Heart left ventricle (tissue), 16 donors: Measurements from ENCODE around the gene SLC35A2. TPM values are rescaled to one million over a fixed set of nuclear protein-coding genes. Genes with fewer than 3 reads are reported as not detected.

Experiments used
- ATAC-seq, 4 donors: fragments of 200-7000 bp; cut with Tn5 transposase; one replicate each; pipeline ENCODE4 v1.9.1; 2020 to 2022; ENCODE audit warnings: moderate library complexity in 4 of 4, mild to moderate bottlenecking in 3 of 4, moderate number of reproducible peaks in 1 of 4
- DNase-seq, 5 donors: peaks; one replicate each; pipeline ENCODE4 v3.0.0-alpha.2; 2020
- H3K27ac ChIP-seq, 12 donors: fragments of 200-600 bp; sonication (generic) in 4 of 12; one replicate each; pipeline versions ENCODE4 v1.5.0 to v1.8.0; 2016 to 2022; ENCODE audit warnings: mild to moderate bottlenecking in 2 of 12
- H3K27me3 ChIP-seq, 9 donors: fragments of 200-600 bp; sonication (generic) in 2 of 9; one replicate each; pipeline versions ENCODE4 v1.5.1 to v1.8.0; 2016 to 2022; ENCODE audit warnings: mild to moderate bottlenecking in 3 of 9
- H3K36me3 ChIP-seq, 9 donors: fragments of 200-600 bp; sonication (generic) in 2 of 9; one replicate each; pipeline versions ENCODE4 v1.5.0 to v1.8.0; 2018 to 2022; ENCODE audit warnings: mild to moderate bottlenecking in 2 of 9
- H3K4me1 ChIP-seq, 12 donors: fragments of 200-600 bp; sonication (generic) in 4 of 12; one replicate each; pipeline versions ENCODE4 v1.5.0 to v1.8.0; 2016 to 2022; ENCODE audit warnings: mild to moderate bottlenecking in 3 of 12
- H3K4me3 ChIP-seq, 12 donors: fragments of 200-600 bp; sonication (generic) in 4 of 12; one replicate each; pipeline versions ENCODE4 v1.5.0 to v1.8.0; 2017 to 2022; ENCODE audit warnings: mild to moderate bottlenecking in 9 of 12, moderate library complexity in 4 of 12
- H3K9me3 ChIP-seq, 12 donors: fragments of 200-600 bp; sonication (generic) in 4 of 12; one replicate each; pipeline versions ENCODE4 v1.5.0 to v1.8.0; 2016 to 2022; ENCODE audit warnings: mild to moderate bottlenecking in 1 of 12
- CTCF ChIP-seq, 12 donors: fragments of 200-600 bp; sonication (generic) in 4 of 12; IDR thresholded peaks; one replicate each; pipeline versions ENCODE4 v1.5.0 to v1.8.0; 2018 to 2022; ENCODE audit warnings: antibody characterized with exemption in 12 of 12, mild to moderate bottlenecking in 5 of 12
- POLR2A ChIP-seq, 2 donors: fragments of 450-650 bp; IDR thresholded peaks; one replicate each; pipeline ENCODE4 v1.6.1; 2017; ENCODE audit warnings: antibody characterized with exemption in 2 of 2, mild to moderate bottlenecking in 2 of 2, moderate library complexity in 2 of 2
- WGBS, 4 donors: extraction: QIAGEN DNeasy Blood & Tissue Kit in 2 of 4; methylation state at CpG; one replicate each; pipeline versions ENCODE4 v1.1.5 to v1.1.7; 2013 to 2018; 5-methylcytosine and 5-hydroxymethylcytosine counted together
- intact Hi-C, 10 donors: fragments of 100-400 bp; cut with DNase I; formaldehyde crosslinking; loops; one replicate each; pipeline versions ENCODE4 v1.11.1 to v1.14.2; 2022
- polyA plus RNA-seq, 2 donors: library from polyadenylated mRNA; stranded (reverse); fragments of 200-250 nt; gene quantifications; one replicate each; pipeline ENCODE4 v1.2.3, GENCODE V29; 2013
- total RNA-seq, 9 donors: library from RNA; depleted of rRNA in 2 of 9; stranded (reverse); fragments of >200 nt in 2 of 9; fragmentation: NEBNext Ultra II Directional in 3 of 9; extraction: Animal tissue kit (Norgen Biotek cat#: 25700) in 3 of 9; gene quantifications; one replicate each; pipeline versions ENCODE4 v1.1.0 to v1.2.4, GENCODE V29; 2016 to 2023
- donor health status: ischemic (EF 13 %, LVEDD 7.1; RV severe dilation, severe dysfunction).
- donor health status: healthy with polysubstance abuse.
- donor health status: DM: no; HTN: yes; CAD: no.
- donor health status: DM: no; HTN: no; CAD: no.
- donor health status: ischemic (EF 25% LVEDD 6.9; RV normal size, moderate dysfunction).
- donor health status: ischemic (EF 25% LVEDD 5.7; RV mildly dilated, moderate dysfunction).
- donor health status: healthy.
- donor health status: DM: yes; HTN: yes; CAD: no.
- donor health status: ischemic (EF 35%, LVEDD 5.7; RV mildly dilated, moderate dysfunction).
- donor health status: nonischemic (EF 11% LVEDD 7.7; RV severe dilation, severe dysfunction).
- donor health status: DM: yes; HTN: yes; CAD: no.
- donor health status: PGD.
- donor health status: ischemic (EF 29% LVEDD 5.4; RV normal size, mild dysfunction).
- donor health status: nonischemic (EF 23%, LVEDD 6.1; RV moderate dilation, normal function).

Gene SLC35A2
- total and polyA plus RNA-seq, 11 donors, result 6.1 to 28.5 (median 14.4) TPM

- 1 to 38% (median 17%) methylated on average over 13 to 55 of the region's 55 CpGs for WGBS, 4 donors
- Histone ChIP-seq H3K36me3 (peaks cover 0 to 28% (median 14%) of the 10 kb centered on the region in 9 donors), H3K4me3 (peak within 1 kb of the TSS; percentile 16 to 74 (median 60))
These were observed 7.3 kb upstream of the SLC35A2 start, which contains the start of gene PIM2 for GRCh38 chrX:48918643-48919340. Gene PIM2, minus strand, starts transcription at chrX:48919024. Its CDS starts 190 bp downstream, at chrX:48918834.

GRCh38 chrX:48918301-48918642, 6.8 kb upstream of the SLC35A2 start:
- DNase-seq, result no peak
- peak overlapping the region in 11 of 12 donors; percentile 47 to 85 (median 70) for H3K27ac ChIP-seq
- H3K9me3 ChIP-seq, result no peaks in the 10 kb centered on the region
- 12 to 48% (median 30%) methylated on average over 8 to 23 of the region's 23 CpGs for WGBS, 4 donors
- ATAC-seq, result no peak
- peak overlapping the region; percentile 16 to 74 (median 60) for H3K4me3 ChIP-seq
- TF ChIP-seq POLR2A (IDR thresholded peaks at IDR 0.05) (no peak), CTCF (IDR thresholded peaks at IDR 0.05) (no peak)
- H3K27me3 ChIP-seq, result no peaks in the 10 kb centered on the region
- intact Hi-C loops, result loop anchor here in 2 of 10 donors (5.0 to 10.0 kb wide), 3 partner anchors 113 to 243 kb away; partner anchors contain the start of genes HDAC6 (in 1 of the 2) and TFE3 (in 1 of the 2)
- H3K36me3 ChIP-seq, result peaks cover 0 to 27% (median 9%) of the 10 kb centered on the region in 9 donors
- H3K4me1 ChIP-seq, result peaks cover 0 to 18% (median 2%) of the 10 kb centered on the region in 12 donors

More at GRCh38 chrX:48918643-48919340, 7.3 kb upstream of the SLC35A2 start, which contains the start of gene PIM2:
- DNase-seq, result peak; percentile 87 to 93 (median 92)
- Histone ChIP-seq H3K27me3 (no peaks in the 10 kb centered on the region), H3K27ac (peak within 1 kb of the TSS in 11 of 12 donors; percentile 47 to 85 (median 71)), H3K9me3 (no peaks in the 10 kb centered on the region), H3K4me1 (peaks cover 0 to 18% (median 2%) of the 10 kb centered on the region in 12 donors)
- TF ChIP-seq CTCF (IDR thresholded peaks at IDR 0.05) (peak in 1 of 12 donors; percentile 2), POLR2A (IDR thresholded peaks at IDR 0.05) (peak; percentile 66 to 96)
- peak; percentile 86 to 91 (median 90) for ATAC-seq
- intact Hi-C loops, result loop anchor here in 2 of 10 donors (5.0 to 10.0 kb wide), 3 partner anchors 114 to 244 kb away; partner anchors contain the start of genes HDAC6 (in 1 of the 2) and TFE3 (in 1 of the 2)

GRCh38 chrX:48917139-48918001, 5.9 kb upstream of the SLC35A2 start:
- Histone ChIP-seq H3K27ac (peak overlapping the region in 2 of 12 donors; percentile 52 to 85), H3K4me1 (peaks cover 0 to 18% (median 2%) of the 10 kb centered on the region in 12 donors), H3K4me3 (peak overlapping the region in 7 of 12 donors; percentile 15 to 74 (median 33)), H3K36me3 (peaks cover 0 to 20% (median under 1%) of the 10 kb centered on the region in 9 donors), H3K9me3 (no peaks in the 10 kb centered on the region), H3K27me3 (no peaks in the 10 kb centered on the region)
- DNase-seq (peak; percentile 85 to 92 (median 86)), ATAC-seq (peak; percentile 55 to 79 (median 76))
- 23 to 63% (median 35%) methylated on average over 15 to 27 of the region's 27 CpGs for WGBS, 4 donors
- intact Hi-C loops, result loop anchor here in 3 of 10 donors (2.0 to 10.0 kb wide), 4 partner anchors 19 to 243 kb away; partner anchors contain the start of genes HDAC6 (in 1 of the 3) and TFE3 (in 1 of the 3)
- TF ChIP-seq POLR2A (IDR thresholded peaks at IDR 0.05) (no peak), CTCF (IDR thresholded peaks at IDR 0.05) (peak; percentile 81 to 96 (median 93))
